Calu3 (cell line): ENCODE measurements around the gene GON7. TPM values are rescaled to one million over a fixed set of nuclear protein-coding genes. Genes with fewer than 3 reads are reported as not detected.
A peak's percentile ranks its signal among the peaks of the same experiment; 100 is the strongest.

Experiments
- BruUV-seq: library from RNA; stranded (reverse); fragments of 400-500 nt; replicated peaks from 2 replicates; lab custom pipeline; 2021; lab: Mats Ljungman, UMichigan
- CTCF ChIA-PET: fragments of 300-600 bp; sonication (Branson Sonifier 250); formaldehyde crosslinking; loops from one replicate; lab custom pipeline; 2022; ENCODE audit warnings: antibody characterized with exemption; lab: Charles Lee
- DNase-seq: peaks from one replicate; pipeline ENCODE4 v3.0.0; 2022
- H3K27ac Mint-ChIP-seq: one replicate; pipeline ENCODE4 v1.8.0; 2022; ENCODE audit warnings: mixed read lengths; ENCODE audit not compliant: unreplicated experiment
- H3K27me3 Mint-ChIP-seq: one replicate; pipeline ENCODE4 v1.8.0; 2022; ENCODE audit warnings: mixed read lengths; ENCODE audit not compliant: unreplicated experiment
- H3K36me3 Mint-ChIP-seq: one replicate; pipeline ENCODE4 v1.8.0; 2022; ENCODE audit warnings: mild to moderate bottlenecking, moderate library complexity, mixed read lengths; ENCODE audit not compliant: insufficient read depth, unreplicated experiment
- H3K4me1 Mint-ChIP-seq: one replicate; pipeline ENCODE4 v1.8.0; 2022; ENCODE audit warnings: mild to moderate bottlenecking, low read depth, mixed read lengths; ENCODE audit not compliant: unreplicated experiment
- H3K4me3 Mint-ChIP-seq: one replicate; pipeline ENCODE4 v1.8.0; 2022; ENCODE audit warnings: mild to moderate bottlenecking, low read depth, moderate library complexity, mixed read lengths; ENCODE audit not compliant: unreplicated experiment
- H3K9me3 Mint-ChIP-seq: one replicate; pipeline ENCODE4 v1.8.0; 2022; ENCODE audit warnings: low read depth, mixed read lengths; ENCODE audit not compliant: unreplicated experiment
- intact Hi-C: fragments of 100-400 bp; cut with micrococcal nuclease; formaldehyde crosslinking; loops from one replicate; pipeline ENCODE4 v1.10.0; 2022; ENCODE audit not compliant: unreplicated experiment
- total RNA-seq: library from RNA; stranded (reverse); gene quantifications from 2 replicates; pipeline ENCODE4 v1.2.3, GENCODE V29; 2022
- TF ChIP-seq, protein P1 (sequence below): fragments of 200-600 bp; IDR thresholded peaks from one replicate; pipeline ENCODE4 v1.8.0; 2022; ENCODE audit warnings: antibody characterized with exemption; ENCODE audit not compliant: unreplicated experiment

Gene GON7
- total RNA-seq, 1 experiment from 2014 or later: 13.3 TPM

- CTCF ChIA-PET: interaction anchor here (1.2 to 1.8 kb wide), 2 partner anchors 13 to 25 kb away, joined by 4 to 6 read pairs; partner anchors contain the start of genes GON7 and UBR7
- H3K27ac Mint-ChIP-seq: no peak overlapping the region
- peaks cover 21% of the 10 kb centered on the region for H3K4me1 Mint-ChIP-seq
- H3K36me3 Mint-ChIP-seq: peaks cover 15% of the 10 kb centered on the region
- TF ChIP-seq, protein P1, sequence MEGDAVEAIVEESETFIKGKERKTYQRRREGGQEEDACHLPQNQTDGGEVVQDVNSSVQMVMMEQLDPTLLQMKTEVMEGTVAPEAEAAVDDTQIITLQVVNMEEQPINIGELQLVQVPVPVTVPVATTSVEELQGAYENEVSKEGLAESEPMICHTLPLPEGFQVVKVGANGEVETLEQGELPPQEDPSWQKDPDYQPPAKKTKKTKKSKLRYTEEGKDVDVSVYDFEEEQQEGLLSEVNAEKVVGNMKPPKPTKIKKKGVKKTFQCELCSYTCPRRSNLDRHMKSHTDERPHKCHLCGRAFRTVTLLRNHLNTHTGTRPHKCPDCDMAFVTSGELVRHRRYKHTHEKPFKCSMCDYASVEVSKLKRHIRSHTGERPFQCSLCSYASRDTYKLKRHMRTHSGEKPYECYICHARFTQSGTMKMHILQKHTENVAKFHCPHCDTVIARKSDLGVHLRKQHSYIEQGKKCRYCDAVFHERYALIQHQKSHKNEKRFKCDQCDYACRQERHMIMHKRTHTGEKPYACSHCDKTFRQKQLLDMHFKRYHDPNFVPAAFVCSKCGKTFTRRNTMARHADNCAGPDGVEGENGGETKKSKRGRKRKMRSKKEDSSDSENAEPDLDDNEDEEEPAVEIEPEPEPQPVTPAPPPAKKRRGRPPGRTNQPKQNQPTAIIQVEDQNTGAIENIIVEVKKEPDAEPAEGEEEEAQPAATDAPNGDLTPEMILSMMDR: no peak
- no peak overlapping the region for H3K4me3 Mint-ChIP-seq
- no peaks in the 10 kb centered on the region for H3K27me3 Mint-ChIP-seq
- no peak for DNase-seq
- intact Hi-C loops: loop anchor here (10.0 kb wide), 1 partner anchor 243 kb away; no protein-coding TSS in a partner anchor
- no TSS peak for BruUV-seq
- no peaks in the 10 kb centered on the region for H3K9me3 Mint-ChIP-seq
Observed at GRCh38 chr14:93232159-93232558, 25.3 kb upstream of the GON7 start.

DNA sequence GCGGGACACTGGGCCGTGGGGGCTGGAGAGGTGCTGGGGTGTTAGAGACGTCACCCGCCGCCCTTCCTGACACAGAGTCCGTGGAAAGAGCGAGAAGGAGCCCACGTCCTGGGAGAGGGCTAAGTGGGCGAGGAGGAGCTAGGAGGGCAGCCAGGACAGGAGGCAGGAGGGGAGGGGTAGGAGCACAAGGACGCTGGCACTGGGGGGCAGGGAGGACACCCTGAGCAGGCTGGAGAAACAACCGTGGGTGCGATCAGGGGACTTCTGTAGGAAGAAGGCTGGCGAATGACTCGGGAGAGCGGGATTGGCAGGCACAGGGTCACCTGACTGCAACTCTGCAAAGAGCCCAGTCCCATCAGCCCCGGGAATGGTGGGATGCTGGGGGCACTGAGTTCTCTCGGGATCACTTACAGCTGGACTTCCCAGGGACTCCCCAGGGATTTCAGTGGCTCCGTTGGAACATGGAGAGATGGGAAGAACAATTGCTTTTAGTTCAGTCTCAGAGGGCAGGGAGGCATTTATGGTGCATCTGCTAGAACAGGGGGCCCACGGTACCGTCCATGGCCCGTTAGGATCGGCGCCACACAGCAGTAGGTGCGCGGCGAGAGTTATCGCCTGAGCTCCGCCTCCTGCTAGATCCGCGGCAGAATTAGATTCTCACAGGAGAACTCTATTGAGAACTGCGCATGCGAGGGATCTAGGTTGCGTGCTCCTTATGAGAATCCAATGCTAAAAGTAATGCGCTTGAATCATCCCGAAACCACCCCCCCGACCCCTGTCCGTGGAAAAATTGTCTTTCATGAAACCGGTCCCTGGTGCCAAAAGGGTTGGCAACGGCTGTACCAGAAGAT lies 24.5 kb upstream of the GON7 start:
- CTCF ChIA-PET: interaction anchor here (0.6 to 1.8 kb wide), 3 partner anchors 12 to 866 kb away, joined by 3 to 6 read pairs (median 4); partner anchors contain the start of genes GON7 and UBR7
- no peaks in the 10 kb centered on the region for H3K27me3 Mint-ChIP-seq
- intact Hi-C loops: loop anchor here (10.0 kb wide), 1 partner anchor 243 kb away; no protein-coding TSS in a partner anchor
- H3K4me3 Mint-ChIP-seq: peak overlapping the region; percentile 82
- DNase-seq: peak; percentile 45
- peaks cover 21% of the 10 kb centered on the region for H3K4me1 Mint-ChIP-seq
- peaks cover 18% of the 10 kb centered on the region for H3K36me3 Mint-ChIP-seq
- H3K27ac Mint-ChIP-seq: peak overlapping the region; percentile 37
- BruUV-seq: no TSS peak
- TF ChIP-seq, protein P1: no peak
- no peaks in the 10 kb centered on the region for H3K9me3 Mint-ChIP-seq

- intact Hi-C loops: loop anchor here (10.0 kb wide), 1 partner anchor 244 kb away; no protein-coding TSS in a partner anchor
- Mint-ChIP-seq H3K27me3 (no peaks in the 10 kb centered on the region), H3K36me3 (peaks cover 18% of the 10 kb centered on the region), H3K4me1 (peaks cover 21% of the 10 kb centered on the region), H3K27ac (peak overlapping the region; percentile 37), H3K4me3 (peak overlapping the region; percentile 82), H3K9me3 (no peaks in the 10 kb centered on the region)
- BruUV-seq: no TSS peak
- CTCF ChIA-PET: interaction anchor here (1.8 kb wide), 1 partner anchor 23 kb away, joined by 4 read pairs; the partner anchor contains the start of genes GON7 and UBR7
- DNase-seq: no peak
- TF ChIP-seq, protein P1: no peak
Observed at GRCh38 chr14:93230539-93230938, 23.7 kb upstream of the GON7 start.

GRCh38 chr14:93228550-93228949 lies 21.7 kb upstream of the GON7 start:
- TF ChIP-seq, protein P1: no peak
- Mint-ChIP-seq H3K4me3 (no peak overlapping the region), H3K4me1 (peaks cover 14% of the 10 kb centered on the region), H3K27me3 (no peaks in the 10 kb centered on the region), H3K9me3 (no peaks in the 10 kb centered on the region), H3K36me3 (peaks cover 18% of the 10 kb centered on the region), H3K27ac (no peak overlapping the region)
- intact Hi-C loops: no loop called here
- TSS peak; percentile 26 for BruUV-seq
- DNase-seq: no peak
- CTCF ChIA-PET: interaction anchor here (0.6 kb wide), 1 partner anchor 26 kb away, joined by 7 read pairs; no protein-coding TSS in a partner anchor
